Neural cell (in vitro differentiated cells): ENCODE data around the gene GRIN3B. TPM values are rescaled to one million over a fixed set of nuclear protein-coding genes. Genes with fewer than 3 reads are reported as not detected.

ENCODE experiments used
- H2AFZ ChIP-seq: fragments of 200-600, 300-800 bp; sonication (generic), shearing (Covaris generic); 2 replicates; pipeline ENCODE4 v1.6.0; 2014; ENCODE audit warnings: low read depth, mild to moderate bottlenecking, antibody characterized with exemption, low read length, moderate library complexity
- H3F3A ChIP-seq: fragments of 200-600 bp; shearing (Covaris generic); 2 replicates; pipeline ENCODE4 v1.6.1; 2016; ENCODE audit warnings: mild to moderate bottlenecking, moderate library complexity, mixed read lengths, antibody characterized with exemption, low read length; ENCODE audit not compliant: insufficient read depth, poor library complexity, severe bottlenecking
- H3K27ac ChIP-seq: fragments of 200-600, 300-800 bp; sonication (generic), shearing (Covaris generic); 2 replicates; pipeline ENCODE4 v1.5.1; 2014; ENCODE audit warnings: mild to moderate bottlenecking, low read length, moderate library complexity
- H3K27me3 ChIP-seq: fragments of 300-800, 200-600 bp; sonication (generic), shearing (Covaris generic); 2 replicates; pipeline ENCODE4 v1.6.0; 2014; ENCODE audit warnings: mild to moderate bottlenecking, low read depth, low read length, moderate library complexity; ENCODE audit not compliant: insufficient read depth
- H3K36me3 ChIP-seq: fragments of 300-800, 200-600 bp; sonication (generic), shearing (Covaris generic); 2 replicates; pipeline ENCODE4 v1.5.1; 2014; ENCODE audit warnings: mild to moderate bottlenecking, antibody characterized with exemption, low read length, moderate library complexity; ENCODE audit not compliant: insufficient read depth
- H3K4me2 ChIP-seq: fragments of 300-800, 200-600 bp; sonication (generic), shearing (Covaris generic); 2 replicates; pipeline ENCODE4 v1.6.0; 2014; ENCODE audit warnings: mild to moderate bottlenecking, low read length
- H3K4me3 ChIP-seq: fragments of 300-800, 200-600 bp; sonication (generic), shearing (Covaris generic); 2 replicates; pipeline ENCODE4 v1.5.1; 2014; ENCODE audit warnings: mild to moderate bottlenecking, low read length, moderate library complexity
- H3K79me2 ChIP-seq: fragments of 200-600 bp; shearing (Covaris generic); replicated peaks from 2 replicates; pipeline ENCODE4 v1.6.0; 2014; ENCODE audit warnings: mild to moderate bottlenecking, low read length, moderate library complexity; ENCODE audit not compliant: insufficient read depth
- H3K9ac ChIP-seq: fragments of 300-800, 200-600 bp; sonication (generic), shearing (Covaris generic); 2 replicates; pipeline ENCODE4 v1.6.1; 2016; ENCODE audit warnings: mild to moderate bottlenecking, low read length, mixed read lengths
- H3K9me2 ChIP-seq: fragments of 200-600 bp; shearing (Covaris generic); 2 replicates; pipeline ENCODE4 v1.6.1; 2016; ENCODE audit warnings: mild to moderate bottlenecking, low read length, mixed read lengths; ENCODE audit not compliant: insufficient read depth
- H3K9me3 ChIP-seq: fragments of 200-600, 300-800 bp; sonication (generic), shearing (Covaris generic); 2 replicates; pipeline ENCODE4 v1.6.1; 2016; ENCODE audit warnings: mild to moderate bottlenecking, mixed run types, low read length, moderate library complexity, mixed read lengths
- H4K20me1 ChIP-seq: fragments of 200-600 bp; shearing (Covaris generic); 2 replicates; pipeline ENCODE4 v1.6.1; 2016; ENCODE audit warnings: mild to moderate bottlenecking, mixed run types; ENCODE audit not compliant: insufficient read depth
- EP300 ChIP-seq: fragments of 450-650 bp; conservative IDR thresholded peaks from 2 replicates; pipeline ENCODE4 v1.6.1; 2014; ENCODE audit warnings: antibody characterized with exemption, mild to moderate bottlenecking, moderate library complexity; ENCODE audit not compliant: poor library complexity, severe bottlenecking
- EZH2 ChIP-seq: fragments of 200-600, 300-800 bp; shearing (Covaris generic), sonication (generic); IDR thresholded peaks from 2 replicates; pipeline ENCODE4 v1.6.1; 2014; ENCODE audit warnings: antibody characterized with exemption, low read length, borderline replicate concordance, mild to moderate bottlenecking; ENCODE audit not compliant: insufficient read depth, poor library complexity, severe bottlenecking
- MXI1 ChIP-seq: fragments of 450-650 bp; conservative IDR thresholded peaks from 2 replicates; pipeline ENCODE4 v1.6.1; 2014; ENCODE audit warnings: antibody characterized with exemption, mild to moderate bottlenecking; ENCODE audit not compliant: poor library complexity, severe bottlenecking
- POLR2AphosphoS5 ChIP-seq: IDR thresholded peaks from 2 replicates; pipeline ENCODE4 v1.6.1; 2012
- RAD21 ChIP-seq: fragments of 450-650 bp; conservative IDR thresholded peaks from 2 replicates; pipeline ENCODE4 v1.6.1; 2014; ENCODE audit warnings: antibody characterized with exemption, mild to moderate bottlenecking, moderate library complexity
- REST ChIP-seq: IDR thresholded peaks from 2 replicates; pipeline ENCODE4 v1.6.1; 2012; ENCODE audit warnings: borderline replicate concordance
- SMC3 ChIP-seq: fragments of 450-650 bp; conservative IDR thresholded peaks from 2 replicates; pipeline ENCODE4 v1.6.1; 2014; ENCODE audit warnings: antibody characterized with exemption, mild to moderate bottlenecking, moderate library complexity; ENCODE audit not compliant: poor library complexity
- TAF1 ChIP-seq: IDR thresholded peaks from 2 replicates; pipeline ENCODE4 v1.6.1; 2012; ENCODE audit warnings: low read depth
- polyA plus RNA-seq: library from polyadenylated mRNA; depleted of rRNA; stranded (reverse); fragments of >200 nt; gene quantifications from 2 replicates; pipeline ENCODE4 v1.2.3, GENCODE V29; 2014
- TF ChIP-seq, protein P1 (sequence below): fragments of 450-650 bp; IDR thresholded peaks from 2 replicates; pipeline ENCODE4 v1.5.1; 2014; ENCODE audit warnings: antibody characterized with exemption, mild to moderate bottlenecking, moderate library complexity; ENCODE audit not compliant: poor library complexity, severe bottlenecking

The GRIN3B gene
- polyA plus RNA-seq, 1 donor from 2014 or later, result 0.46 TPM

DNA sequence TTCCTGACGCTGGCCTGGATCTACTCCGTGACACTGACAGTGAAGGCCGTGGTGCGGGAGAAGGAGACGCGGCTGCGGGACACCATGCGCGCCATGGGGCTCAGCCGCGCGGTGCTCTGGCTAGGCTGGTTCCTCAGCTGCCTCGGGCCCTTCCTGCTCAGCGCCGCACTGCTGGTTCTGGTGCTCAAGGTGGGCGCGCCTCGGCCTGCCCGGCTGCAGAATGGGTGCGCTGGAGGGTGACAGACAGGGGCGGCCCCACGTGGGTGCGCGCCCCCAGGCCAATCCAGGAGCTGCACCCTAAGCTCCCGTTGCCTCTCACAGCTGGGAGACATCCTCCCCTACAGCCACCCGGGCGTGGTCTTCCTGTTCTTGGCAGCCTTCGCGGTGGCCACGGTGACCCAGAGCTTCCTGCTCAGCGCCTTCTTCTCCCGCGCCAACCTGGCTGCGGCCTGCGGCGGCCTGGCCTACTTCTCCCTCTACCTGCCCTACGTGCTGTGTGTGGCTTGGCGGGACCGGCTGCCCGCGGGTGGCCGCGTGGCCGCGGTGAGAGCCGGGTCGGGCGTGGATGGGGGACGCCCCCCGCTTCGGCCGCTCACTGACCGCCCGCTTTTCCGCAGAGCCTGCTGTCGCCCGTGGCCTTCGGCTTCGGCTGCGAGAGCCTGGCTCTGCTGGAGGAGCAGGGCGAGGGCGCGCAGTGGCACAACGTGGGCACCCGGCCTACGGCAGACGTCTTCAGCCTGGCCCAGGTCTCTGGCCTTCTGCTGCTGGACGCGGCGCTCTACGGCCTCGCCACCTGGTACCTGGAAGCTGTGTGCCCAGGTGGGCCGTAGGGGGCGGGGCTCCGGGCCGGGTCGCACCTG, 46.8 kb downstream of the GRIN3B start:
- TF ChIP-seq POLR2AphosphoS5 (no peak), RAD21 (no peak), SMC3 (no peak), EZH2 (no peak), EP300 (no peak), REST (no peak), MXI1 (no peak), TAF1 (no peak)
- TF ChIP-seq, protein P1, sequence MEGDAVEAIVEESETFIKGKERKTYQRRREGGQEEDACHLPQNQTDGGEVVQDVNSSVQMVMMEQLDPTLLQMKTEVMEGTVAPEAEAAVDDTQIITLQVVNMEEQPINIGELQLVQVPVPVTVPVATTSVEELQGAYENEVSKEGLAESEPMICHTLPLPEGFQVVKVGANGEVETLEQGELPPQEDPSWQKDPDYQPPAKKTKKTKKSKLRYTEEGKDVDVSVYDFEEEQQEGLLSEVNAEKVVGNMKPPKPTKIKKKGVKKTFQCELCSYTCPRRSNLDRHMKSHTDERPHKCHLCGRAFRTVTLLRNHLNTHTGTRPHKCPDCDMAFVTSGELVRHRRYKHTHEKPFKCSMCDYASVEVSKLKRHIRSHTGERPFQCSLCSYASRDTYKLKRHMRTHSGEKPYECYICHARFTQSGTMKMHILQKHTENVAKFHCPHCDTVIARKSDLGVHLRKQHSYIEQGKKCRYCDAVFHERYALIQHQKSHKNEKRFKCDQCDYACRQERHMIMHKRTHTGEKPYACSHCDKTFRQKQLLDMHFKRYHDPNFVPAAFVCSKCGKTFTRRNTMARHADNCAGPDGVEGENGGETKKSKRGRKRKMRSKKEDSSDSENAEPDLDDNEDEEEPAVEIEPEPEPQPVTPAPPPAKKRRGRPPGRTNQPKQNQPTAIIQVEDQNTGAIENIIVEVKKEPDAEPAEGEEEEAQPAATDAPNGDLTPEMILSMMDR, result no peak
- no peaks in the 10 kb centered on the region for H3K9me3 ChIP-seq

DNA sequence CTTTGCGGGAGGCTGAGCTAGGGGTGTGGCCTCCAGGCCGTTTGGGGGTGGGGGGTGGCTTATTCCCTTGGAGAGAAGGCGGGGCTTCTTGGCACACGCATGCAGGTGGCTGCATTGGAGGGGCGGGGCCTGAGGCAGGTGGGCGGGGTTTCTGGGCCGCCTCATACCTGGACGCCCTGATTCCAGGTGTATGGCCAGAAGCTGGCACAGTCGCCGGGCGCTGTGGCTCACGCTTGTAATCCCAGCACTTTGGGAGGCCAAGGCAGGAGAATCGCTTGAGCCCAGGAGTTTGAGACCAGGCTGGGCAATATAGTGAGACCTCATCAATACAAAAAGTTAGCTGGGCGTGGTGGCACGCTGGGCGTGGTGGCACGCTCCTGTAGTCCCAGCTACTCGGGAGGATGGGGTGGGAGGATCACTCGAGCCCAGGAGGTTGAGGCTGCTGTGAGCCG, 47.5 kb downstream of the GRIN3B start:
- H3K79me2 ChIP-seq, result no peaks in the 10 kb centered on the region
- no peaks in the 10 kb centered on the region for H3K9me2 ChIP-seq
- H3K4me2 ChIP-seq, result no peak overlapping the region
- H3K27ac ChIP-seq, result no peak overlapping the region
- TF ChIP-seq SMC3, result no peak
- TF ChIP-seq REST, result no peak
- TF ChIP-seq EZH2, result no peak
- TF ChIP-seq EP300, result no peak
- TF ChIP-seq RAD21, result no peak
- TF ChIP-seq TAF1, result no peak
- TF ChIP-seq MXI1, result no peak
- no peak for TF ChIP-seq POLR2AphosphoS5
- TF ChIP-seq, protein P1, result no peak
- no peak overlapping the region for H3K4me3 ChIP-seq
- no peak overlapping the region for H2AFZ ChIP-seq
- no peak overlapping the region for H3K9ac ChIP-seq
- H3K9me3 ChIP-seq, result no peaks in the 10 kb centered on the region
- H3F3A ChIP-seq, result no peaks in the 10 kb centered on the region
- H3K27me3 ChIP-seq, result no peaks in the 10 kb centered on the region
- H4K20me1 ChIP-seq, result no peaks in the 10 kb centered on the region
- H3K36me3 ChIP-seq, result no peaks in the 10 kb centered on the region

More for the DNA sequence above, 46.8 kb downstream of the GRIN3B start:
- H3K4me2 ChIP-seq, result no peak overlapping the region
- H3K4me3 ChIP-seq, result no peak overlapping the region
- no peaks in the 10 kb centered on the region for H3K79me2 ChIP-seq
- no peak overlapping the region for H3K27ac ChIP-seq
- no peaks in the 10 kb centered on the region for H3K9me2 ChIP-seq
- H4K20me1 ChIP-seq, result no peaks in the 10 kb centered on the region
- H3K36me3 ChIP-seq, result no peaks in the 10 kb centered on the region
- H3F3A ChIP-seq, result no peaks in the 10 kb centered on the region
- no peak overlapping the region for H2AFZ ChIP-seq
- H3K9ac ChIP-seq, result no peak overlapping the region
- no peaks in the 10 kb centered on the region for H3K27me3 ChIP-seq
